B cell (primary cell): ENCODE results near the gene PRRC2B.

Experiments used
- EZH2 ChIP-seq: IDR thresholded peaks from 2 replicates; pipeline ENCODE4 v1.6.1; 2012; ENCODE audit warnings: borderline replicate concordance, low read depth, mild to moderate bottlenecking, moderate library complexity, low read length; ENCODE audit not compliant: insufficient read depth, poor library complexity, severe bottlenecking
- TF ChIP-seq, protein P1 (sequence below): fragments of 200-600 bp; IDR thresholded peaks from one replicate; pipeline ENCODE4 v1.8.0; 2022; ENCODE audit warnings: antibody characterized with exemption, mild to moderate bottlenecking

DNA sequence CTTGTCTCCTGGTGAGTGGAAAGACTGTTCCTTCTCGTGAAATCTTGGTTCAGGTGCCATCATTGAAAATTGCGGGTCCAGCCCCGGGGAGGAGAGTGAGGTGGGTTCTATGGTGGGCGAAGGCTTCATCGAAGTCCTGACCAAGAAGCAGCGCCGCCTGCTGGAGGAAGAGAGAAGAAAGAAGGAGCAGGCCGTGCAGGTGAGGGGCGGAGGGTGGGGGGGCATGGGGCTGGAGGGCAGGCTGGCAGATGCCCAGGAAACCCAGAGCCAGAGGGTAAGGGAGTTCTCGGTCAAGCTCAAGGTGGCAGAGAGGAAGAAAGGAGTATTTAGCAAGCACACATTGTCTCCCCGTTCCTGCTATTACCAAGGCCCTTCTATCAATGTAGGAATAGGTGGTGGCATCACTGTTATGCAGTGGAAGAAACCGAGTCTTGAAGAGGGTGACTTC lies 84.6 kb downstream of the PRRC2B start:
- TF ChIP-seq, protein P1, sequence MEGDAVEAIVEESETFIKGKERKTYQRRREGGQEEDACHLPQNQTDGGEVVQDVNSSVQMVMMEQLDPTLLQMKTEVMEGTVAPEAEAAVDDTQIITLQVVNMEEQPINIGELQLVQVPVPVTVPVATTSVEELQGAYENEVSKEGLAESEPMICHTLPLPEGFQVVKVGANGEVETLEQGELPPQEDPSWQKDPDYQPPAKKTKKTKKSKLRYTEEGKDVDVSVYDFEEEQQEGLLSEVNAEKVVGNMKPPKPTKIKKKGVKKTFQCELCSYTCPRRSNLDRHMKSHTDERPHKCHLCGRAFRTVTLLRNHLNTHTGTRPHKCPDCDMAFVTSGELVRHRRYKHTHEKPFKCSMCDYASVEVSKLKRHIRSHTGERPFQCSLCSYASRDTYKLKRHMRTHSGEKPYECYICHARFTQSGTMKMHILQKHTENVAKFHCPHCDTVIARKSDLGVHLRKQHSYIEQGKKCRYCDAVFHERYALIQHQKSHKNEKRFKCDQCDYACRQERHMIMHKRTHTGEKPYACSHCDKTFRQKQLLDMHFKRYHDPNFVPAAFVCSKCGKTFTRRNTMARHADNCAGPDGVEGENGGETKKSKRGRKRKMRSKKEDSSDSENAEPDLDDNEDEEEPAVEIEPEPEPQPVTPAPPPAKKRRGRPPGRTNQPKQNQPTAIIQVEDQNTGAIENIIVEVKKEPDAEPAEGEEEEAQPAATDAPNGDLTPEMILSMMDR, result peak; percentile 76
- TF ChIP-seq EZH2, result no peak
